HEK293 (cell line): Measurements from ENCODE around the gene MFAP3.

Source experiments
- BCL11A ChIP-seq: fragments of 450-650 bp; formaldehyde crosslinking; IDR thresholded peaks from 2 replicates; pipeline ENCODE4 v1.5.1; 2016; ENCODE audit warnings: low read depth, missing biosample characterization, missing genetic modification characterization
- CTCF ChIP-seq: fragments of 450-650 bp; formaldehyde crosslinking; IDR thresholded peaks from 2 replicates; pipeline ENCODE4 v1.5.1; 2016; ENCODE audit warnings: missing biosample characterization, missing genetic modification characterization
- MYNN ChIP-seq: fragments of 450-650 bp; formaldehyde crosslinking; IDR thresholded peaks from 2 replicates; pipeline ENCODE4 v1.5.1; 2016; ENCODE audit warnings: missing biosample characterization, missing genetic modification characterization, borderline replicate concordance
- REST ChIP-seq: fragments of 450-650 bp; formaldehyde crosslinking; IDR thresholded peaks from 2 replicates; pipeline ENCODE4 v1.5.1; 2016; ENCODE audit warnings: missing biosample characterization, missing genetic modification characterization
- SP2 ChIP-seq: fragments of 450-650 bp; formaldehyde crosslinking; IDR thresholded peaks from 2 replicates; pipeline ENCODE4 v1.5.1; 2016; ENCODE audit warnings: missing biosample characterization, missing genetic modification characterization
- YY1 ChIP-seq: fragments of 450-650 bp; formaldehyde crosslinking; IDR thresholded peaks from 2 replicates; pipeline ENCODE4 v1.5.1; 2018; ENCODE audit warnings: missing biosample characterization, missing genetic modification characterization
- ZBTB20 ChIP-seq: fragments of 450-650 bp; formaldehyde crosslinking; IDR thresholded peaks from 2 replicates; pipeline ENCODE4 v1.5.1; 2016; ENCODE audit warnings: missing biosample characterization, missing genetic modification characterization
- ZNF24 ChIP-seq: fragments of 450-650 bp; formaldehyde crosslinking; IDR thresholded peaks from 2 replicates; pipeline ENCODE4 v1.5.1; 2016; ENCODE audit warnings: missing biosample characterization, missing genetic modification characterization
- ZNF280C ChIP-seq: fragments of 450-650 bp; formaldehyde crosslinking; IDR thresholded peaks from 2 replicates; pipeline ENCODE4 v1.5.1; 2016; ENCODE audit warnings: missing biosample characterization, missing genetic modification characterization
- ZNF571 ChIP-seq: fragments of 450-650 bp; formaldehyde crosslinking; IDR thresholded peaks from 2 replicates; pipeline ENCODE4 v1.5.0; 2017; ENCODE audit warnings: missing biosample characterization, missing genetic modification characterization
- ZNF658 ChIP-seq: fragments of 450-650 bp; formaldehyde crosslinking; IDR thresholded peaks from 2 replicates; pipeline ENCODE4; 2016; ENCODE audit warnings: missing biosample characterization, missing genetic modification characterization
- ZNF76 ChIP-seq: fragments of 450-650 bp; formaldehyde crosslinking; IDR thresholded peaks from 2 replicates; pipeline ENCODE4; 2016; ENCODE audit warnings: low read depth, missing biosample characterization, missing genetic modification characterization, borderline replicate concordance
- ZSCAN4 ChIP-seq: fragments of 450-650 bp; formaldehyde crosslinking; IDR thresholded peaks from 2 replicates; pipeline ENCODE4 v1.5.1; 2017; ENCODE audit warnings: missing biosample characterization, missing genetic modification characterization
- ZXDB ChIP-seq: fragments of 450-650 bp; formaldehyde crosslinking; IDR thresholded peaks from 2 replicates; pipeline ENCODE4 v1.5.1; 2016; ENCODE audit warnings: missing biosample characterization, missing genetic modification characterization

- no peak for TF ChIP-seq YY1
- TF ChIP-seq MYNN (tag by site-specific recombination) = no peak
- no peak for TF ChIP-seq REST (tag by site-specific recombination)
- no peak for TF ChIP-seq ZXDB
- no peak for TF ChIP-seq ZNF658
- no peak for TF ChIP-seq ZSCAN4 (tag by site-specific recombination)
- TF ChIP-seq CTCF (tag by site-specific recombination) = no peak
- TF ChIP-seq BCL11A (tag by site-specific recombination) = no peak
- TF ChIP-seq ZNF24 (tag by site-specific recombination) = no peak
- TF ChIP-seq SP2 (tag by site-specific recombination) = no peak
- TF ChIP-seq ZNF280C (tag by site-specific recombination) = no peak
- no peak for TF ChIP-seq ZNF76 (tag by site-specific recombination)
- TF ChIP-seq ZBTB20 (tag by site-specific recombination) = no peak
- no peak for TF ChIP-seq ZNF571 (tag by site-specific recombination)
These were observed 48.5 kb downstream of the MFAP3 start for GRCh38 chr5:154087260-154087659.
